ENCODE results near the gene ADAMTS1.

The ADAMTS1 gene

GRCh38 chr21:26844258-26845065, 747 bp downstream of the ADAMTS1 start:
- no peak for DNase-seq (ENCODE audit: low read depth)

GRCh38 chr21:26843933-26844257, 1.3 kb downstream of the ADAMTS1 start:
- DNase-seq (ENCODE audit: low read depth): no peak

GRCh38 chr21:26842974-26843932, 2.0 kb downstream of the ADAMTS1 start:
- DNase-seq (ENCODE audit: low read depth): peak; percentile 95

- DNase-seq (ENCODE audit: low read depth): no peak
Measured at GRCh38 chr21:26842300-26842699, 2.9 kb downstream of the ADAMTS1 start.

GRCh38 chr21:26840912-26841311, 4.3 kb downstream of the ADAMTS1 start:
- no peak for DNase-seq (ENCODE audit: low read depth)

GRCh38 chr21:26840201-26840600, 5.0 kb downstream of the ADAMTS1 start:
- no peak for DNase-seq (ENCODE audit: low read depth)

GRCh38 chr21:26837539-26837938, 7.7 kb downstream of the ADAMTS1 start:
- DNase-seq (ENCODE audit: low read depth): no peak

- DNase-seq (ENCODE audit: low read depth): no peak
Measured at GRCh38 chr21:26836528-26836927, 8.7 kb downstream of the ADAMTS1 start.

- no peak for DNase-seq (ENCODE audit: low read depth)
Measured at GRCh38 chr21:26835714-26836265, 9.4 kb downstream of the ADAMTS1 start.

GRCh38 chr21:26835027-26835713, 10.0 kb downstream of the ADAMTS1 start:
- DNase-seq (ENCODE audit: low read depth): peak; percentile 67

- DNase-seq (ENCODE audit: low read depth): no peak
Measured at GRCh38 chr21:26834181-26834905, 10.9 kb downstream of the ADAMTS1 start.

GRCh38 chr21:26833460-26833939, 11.7 kb downstream of the ADAMTS1 start:
- no peak for DNase-seq (ENCODE audit: low read depth)

GRCh38 chr21:26833011-26833410, 12.2 kb downstream of the ADAMTS1 start:
- DNase-seq (ENCODE audit: low read depth): no peak

- DNase-seq (ENCODE audit: low read depth): no peak
Measured at GRCh38 chr21:26832546-26832945, 12.7 kb downstream of the ADAMTS1 start.

- DNase-seq (ENCODE audit: low read depth): no peak
Measured at GRCh38 chr21:26826801-26827200, 18.4 kb downstream of the ADAMTS1 start.

GRCh38 chr21:26820509-26820908, 24.7 kb downstream of the ADAMTS1 start:
- no peak for DNase-seq (ENCODE audit: low read depth)

GRCh38 chr21:26819740-26820324, 25.4 kb downstream of the ADAMTS1 start:
- DNase-seq (ENCODE audit: low read depth): no peak

- no peak for DNase-seq (ENCODE audit: low read depth)
Measured at GRCh38 chr21:26818906-26819305, 26.3 kb downstream of the ADAMTS1 start.

GRCh38 chr21:26815197-26815596, 30.0 kb downstream of the ADAMTS1 start:
- DNase-seq (ENCODE audit: low read depth): no peak

GRCh38 chr21:26814386-26814785, 30.8 kb downstream of the ADAMTS1 start:
- no peak for DNase-seq (ENCODE audit: low read depth)

- no peak for DNase-seq (ENCODE audit: low read depth)
Measured at GRCh38 chr21:26813426-26813998, 31.7 kb downstream of the ADAMTS1 start.
